Activated T-cell treated with anti-CD3 and anti-CD28 coated beads for 24 hours (primary cell): ENCODE results near the gene GUSB.
"Not testable (repeated sequence)": the region's sequence is repeated elsewhere in the genome, so short reads cannot be mapped to it uniquely, and the experiment has no call there.

Experiments
- DNase-seq: peaks from one replicate; pipeline ENCODE4 v3.0.0-alpha.2; 2020; ENCODE audit warnings: low read depth

Gene GUSB

GRCh38 chr7:65981965-65982792, at the start of gene GUSB:
Gene GUSB, minus strand, starts transcription at chr7:65982213. Its CDS starts 30 bp downstream, at chr7:65982183.
- DNase-seq = peak; percentile 87

GRCh38 chr7:66028342-66028741, 46.3 kb upstream of the GUSB start:
- DNase-seq = not testable (repeated sequence)

- no peak for DNase-seq
Observed at GRCh38 chr7:66016131-66016461, 34.1 kb upstream of the GUSB start.

- DNase-seq = no peak
Observed at GRCh38 chr7:66015440-66016130, 33.6 kb upstream of the GUSB start.

- DNase-seq = no peak
Observed at GRCh38 chr7:66013938-66014337, 31.9 kb upstream of the GUSB start.

GRCh38 chr7:66007232-66007631, 25.2 kb upstream of the GUSB start:
- DNase-seq = no peak

GRCh38 chr7:66005115-66005671, 23.2 kb upstream of the GUSB start:
- not testable (repeated sequence) for DNase-seq

GRCh38 chr7:66000823-66001417, 18.9 kb upstream of the GUSB start:
- not testable (repeated sequence) for DNase-seq

- not testable (repeated sequence) for DNase-seq
Observed at GRCh38 chr7:65994984-65995383, 13.0 kb upstream of the GUSB start.

GRCh38 chr7:65992526-65992925, 10.5 kb upstream of the GUSB start:
- no peak for DNase-seq

GRCh38 chr7:65991829-65992228, 9.8 kb upstream of the GUSB start:
- not testable (repeated sequence) for DNase-seq

GRCh38 chr7:65989694-65990080, 7.7 kb upstream of the GUSB start:
- no peak for DNase-seq

GRCh38 chr7:65988503-65988902, 6.5 kb upstream of the GUSB start:
- not testable (repeated sequence) for DNase-seq

GRCh38 chr7:65988084-65988483, 6.1 kb upstream of the GUSB start:
- DNase-seq = no peak

GRCh38 chr7:65983965-65984658, 2.1 kb upstream of the GUSB start:
- DNase-seq = no peak

- peak; percentile 30 for DNase-seq
Observed at GRCh38 chr7:65980478-65981250, 1.3 kb downstream of the GUSB start.

GRCh38 chr7:65979583-65980477, 2.2 kb downstream of the GUSB start:
- no peak for DNase-seq

GRCh38 chr7:65978891-65979582, 3.0 kb downstream of the GUSB start:
- DNase-seq = no peak

- DNase-seq = no peak
Observed at GRCh38 chr7:65976659-65977196, 5.3 kb downstream of the GUSB start.
